SJSA1 (cell line): Measurements from ENCODE around the gene COIL. TPM values are rescaled to one million over a fixed set of nuclear protein-coding genes. Genes with fewer than 3 reads are reported as not detected.

Source experiments
- DNase-seq, 2 experiments: peaks; one replicate each; pipeline ENCODE4 v3.0.0-alpha.2; 2015 to 2020; ENCODE audit warnings: low spot score in 2 of 2, low read depth in 1 of 2
- H3K27ac ChIP-seq: fragments of 250-450 bp; sonication (Bioruptor Pico); 2 replicates; pipeline ENCODE4 v1.5.1; 2020; ENCODE audit warnings: mild to moderate bottlenecking, moderate library complexity
- H3K27me3 ChIP-seq: fragments of 250-450 bp; sonication (Bioruptor Pico); replicated peaks from 2 replicates; pipeline ENCODE4 v1.5.1; 2020; ENCODE audit warnings: mild to moderate bottlenecking, moderate library complexity
- H3K36me3 ChIP-seq: fragments of 250-450 bp; sonication (Bioruptor Pico); 2 replicates; pipeline ENCODE4 v1.5.1; 2020; ENCODE audit warnings: mild to moderate bottlenecking
- H3K4me1 ChIP-seq: fragments of 250-450 bp; sonication (Bioruptor Pico); replicated peaks from 2 replicates; pipeline ENCODE4 v1.6.1; 2021; ENCODE audit warnings: mild to moderate bottlenecking
- H3K4me3 ChIP-seq: fragments of 250-450 bp; sonication (Bioruptor Pico); 2 replicates; pipeline ENCODE4 v1.5.1; 2020; ENCODE audit warnings: mild to moderate bottlenecking
- H3K9me3 ChIP-seq: fragments of 250-450 bp; sonication (Bioruptor Pico); replicated peaks from 2 replicates; pipeline ENCODE4 v1.5.1; 2020; ENCODE audit warnings: mild to moderate bottlenecking
- total RNA-seq: library from RNA; depleted of rRNA; stranded (reverse); fragments of >200 nt; shearing (Covaris generic); gene quantifications from 2 replicates; pipeline ENCODE4 v1.2.3, GENCODE V29; 2014; rRNA removed

COIL gene, protein sequence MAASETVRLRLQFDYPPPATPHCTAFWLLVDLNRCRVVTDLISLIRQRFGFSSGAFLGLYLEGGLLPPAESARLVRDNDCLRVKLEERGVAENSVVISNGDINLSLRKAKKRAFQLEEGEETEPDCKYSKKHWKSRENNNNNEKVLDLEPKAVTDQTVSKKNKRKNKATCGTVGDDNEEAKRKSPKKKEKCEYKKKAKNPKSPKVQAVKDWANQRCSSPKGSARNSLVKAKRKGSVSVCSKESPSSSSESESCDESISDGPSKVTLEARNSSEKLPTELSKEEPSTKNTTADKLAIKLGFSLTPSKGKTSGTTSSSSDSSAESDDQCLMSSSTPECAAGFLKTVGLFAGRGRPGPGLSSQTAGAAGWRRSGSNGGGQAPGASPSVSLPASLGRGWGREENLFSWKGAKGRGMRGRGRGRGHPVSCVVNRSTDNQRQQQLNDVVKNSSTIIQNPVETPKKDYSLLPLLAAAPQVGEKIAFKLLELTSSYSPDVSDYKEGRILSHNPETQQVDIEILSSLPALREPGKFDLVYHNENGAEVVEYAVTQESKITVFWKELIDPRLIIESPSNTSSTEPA
- total RNA-seq, result 28.2 and 33.8 TPM in 2 replicates

DNA sequence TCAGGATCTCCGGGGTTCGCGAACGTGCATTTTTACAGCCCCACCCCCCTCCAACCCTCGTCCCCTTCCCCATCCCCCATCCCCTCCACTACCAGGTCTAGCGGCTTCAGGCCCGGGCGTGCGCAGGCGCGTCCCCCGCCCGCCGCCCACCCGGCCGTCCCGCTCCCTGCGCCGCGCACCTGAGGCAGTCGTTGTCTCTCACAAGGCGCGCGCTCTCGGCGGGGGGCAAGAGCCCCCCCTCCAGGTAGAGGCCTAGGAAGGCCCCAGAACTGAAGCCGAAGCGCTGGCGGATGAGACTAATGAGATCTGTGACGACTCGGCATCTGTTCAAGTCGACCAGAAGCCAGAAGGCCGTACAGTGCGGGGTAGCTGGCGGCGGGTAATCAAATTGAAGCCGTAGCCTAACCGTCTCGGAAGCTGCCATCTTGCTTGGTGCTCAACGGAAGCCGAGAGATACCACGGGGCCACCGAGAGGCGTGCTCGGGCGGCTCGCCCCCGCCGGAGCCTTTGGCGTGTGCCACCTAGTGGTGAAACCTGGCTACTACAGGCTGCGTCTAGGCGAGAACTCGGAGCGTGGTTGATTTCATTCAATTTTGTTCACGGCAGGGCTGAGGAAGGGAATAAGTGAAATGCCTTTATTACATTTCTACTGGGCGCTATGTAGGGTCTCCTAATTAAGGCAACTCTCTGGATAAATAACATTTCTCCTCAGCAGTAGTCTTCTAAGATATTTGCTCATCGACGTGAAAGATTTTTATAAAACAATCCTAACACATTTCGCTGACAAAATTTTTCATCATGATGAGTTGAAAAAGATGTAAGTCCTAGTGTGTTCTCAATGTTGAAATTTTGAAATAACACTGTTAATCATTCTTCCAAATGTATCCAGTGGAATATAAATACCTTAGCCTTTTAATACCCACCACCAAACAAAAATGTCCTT, at the start of gene COIL:
COIL (minus strand) TSS at position 455 of the 943 bp plus-strand sequence; CDS start at position 424, 31 bp downstream.
- no peaks in the 10 kb centered on the region for H3K9me3 ChIP-seq
- H3K4me1 ChIP-seq, result peaks cover 7% of the 10 kb centered on the region; the same call in 1 of the 2 replicates
- H3K36me3 ChIP-seq, result peaks cover 14% of the 10 kb centered on the region
- H3K4me3 ChIP-seq, result peak within 1 kb of the TSS; percentile 66
- H3K27me3 ChIP-seq, result no peaks in the 10 kb centered on the region
- H3K27ac ChIP-seq, result peak within 1 kb of the TSS; percentile 91
- peak; percentile 94 to 96 for DNase-seq

DNA sequence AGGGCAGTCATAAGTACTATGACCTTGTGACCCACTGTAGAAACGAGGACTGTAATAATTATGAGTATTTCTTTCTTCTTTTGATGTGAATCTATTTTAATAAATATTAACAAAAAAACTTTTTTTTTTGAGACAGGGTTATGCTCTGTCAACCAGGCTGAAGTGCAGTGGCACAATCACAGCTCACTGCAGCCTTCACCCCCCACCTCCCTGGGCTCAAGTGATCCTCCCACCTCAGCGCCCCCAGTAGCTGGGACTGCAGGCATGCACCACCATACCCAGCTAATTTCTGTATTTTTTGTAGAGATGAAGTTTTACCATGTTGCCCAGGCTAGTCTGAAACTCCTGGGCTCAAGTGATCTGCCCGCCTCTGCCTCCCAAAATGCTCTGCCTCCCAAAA, 49.6 kb upstream of the COIL start:
- Histone ChIP-seq H3K9me3 (peaks cover 4% of the 10 kb centered on the region; the same call in 1 of the 2 replicates), H3K27ac (no peak overlapping the region), H3K36me3 (no peaks in the 10 kb centered on the region), H3K27me3 (no peaks in the 10 kb centered on the region), H3K4me3 (no peak overlapping the region), H3K4me1 (0 out of 2 replicates have a peak, but pooled peaks cover 4% of the 10 kb centered on the region)
- DNase-seq, result no peak

DNA sequence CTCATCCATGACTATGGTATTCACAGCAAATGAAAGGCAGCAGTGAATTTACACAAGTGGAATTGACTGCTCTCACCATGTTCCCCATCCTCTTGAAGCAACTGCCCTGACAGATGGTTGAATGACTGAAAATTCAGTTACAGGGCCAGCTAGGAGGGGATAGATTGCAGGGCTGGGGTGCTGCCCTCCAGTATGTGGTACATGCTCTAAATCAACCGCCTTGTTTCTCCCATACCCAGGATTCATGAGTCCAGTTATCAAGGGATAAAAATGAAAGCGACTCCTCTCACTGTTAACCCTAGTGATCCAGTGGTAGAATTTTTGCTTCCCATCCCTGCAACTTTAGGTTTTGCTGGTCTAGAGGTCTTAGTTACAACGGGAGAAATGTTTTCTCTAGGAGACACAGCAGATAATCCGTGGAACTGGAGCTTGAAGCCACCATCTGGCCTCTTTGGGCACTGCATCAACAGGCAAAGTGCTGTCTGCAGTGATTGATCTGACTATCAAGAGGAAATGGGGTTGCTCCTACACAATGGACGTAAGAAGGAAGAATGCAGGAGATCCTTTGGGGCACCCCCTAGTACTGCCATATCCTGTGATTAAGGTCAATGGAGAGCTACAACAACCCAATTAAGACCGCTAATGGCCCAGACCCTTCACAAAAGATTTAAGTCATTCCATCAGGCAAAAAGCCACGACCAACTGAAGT, 49.0 kb upstream of the COIL start:
- Histone ChIP-seq H3K27me3 (no peaks in the 10 kb centered on the region), H3K9me3 (peaks cover 4% of the 10 kb centered on the region; the same call in 1 of the 2 replicates), H3K36me3 (no peaks in the 10 kb centered on the region), H3K4me3 (no peak overlapping the region), H3K4me1 (0 out of 2 replicates have a peak, but pooled peaks cover 4% of the 10 kb centered on the region), H3K27ac (no peak overlapping the region)
- peak in 1 of 2 experiments; percentile 26 for DNase-seq

DNA sequence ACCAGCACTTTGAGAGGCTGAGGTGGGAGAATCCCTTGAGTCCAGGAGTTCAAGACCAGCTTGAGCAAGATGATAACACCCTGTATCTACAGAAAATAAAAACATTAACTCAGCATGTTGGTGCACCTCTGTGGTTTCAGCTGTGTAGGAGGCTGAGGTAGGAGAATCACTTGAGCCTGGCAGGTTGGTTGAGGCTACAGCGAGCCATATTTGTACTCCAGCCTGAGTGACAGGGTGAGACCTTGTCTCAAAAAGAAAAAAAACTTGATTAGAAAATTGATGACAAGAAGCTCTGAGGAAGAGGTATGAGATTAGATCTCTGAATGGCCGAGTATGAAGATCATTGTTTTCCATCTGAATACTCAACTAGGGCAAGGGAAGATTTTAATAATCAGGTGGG, 48.1 kb upstream of the COIL start:
- Histone ChIP-seq H3K4me1 (0 out of 2 replicates have a peak, but pooled peaks cover 4% of the 10 kb centered on the region), H3K27me3 (no peaks in the 10 kb centered on the region), H3K27ac (no peak overlapping the region), H3K9me3 (peaks cover 4% of the 10 kb centered on the region; the same call in 1 of the 2 replicates), H3K4me3 (no peak overlapping the region), H3K36me3 (no peaks in the 10 kb centered on the region)
- no peak for DNase-seq

DNA sequence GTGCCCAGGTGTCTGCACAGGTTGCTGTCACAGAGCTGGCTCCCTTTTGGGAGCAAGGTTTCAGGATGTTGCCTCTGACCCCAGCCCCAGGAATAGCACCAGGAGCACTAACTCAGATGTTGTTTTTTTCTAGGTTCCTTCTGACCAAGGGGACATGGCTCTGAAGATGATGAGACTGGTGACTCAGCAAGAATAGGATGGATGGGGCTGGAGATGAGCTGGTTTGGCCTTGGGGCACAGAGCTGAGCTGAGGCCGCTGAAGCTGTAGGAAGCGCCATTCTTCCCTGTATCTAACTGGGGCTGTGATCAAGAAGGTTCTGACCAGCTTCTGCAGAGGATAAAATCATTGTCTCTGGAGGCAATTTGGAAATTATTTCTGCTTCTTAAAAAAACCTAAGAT, 45.2 kb upstream of the COIL start:
- DNase-seq, result no peak
- Histone ChIP-seq H3K27ac (no peak overlapping the region), H3K36me3 (peaks cover 5% of the 10 kb centered on the region; the same call in 1 of the 2 replicates), H3K4me1 (0 out of 2 replicates have a peak, but pooled peaks cover 4% of the 10 kb centered on the region), H3K9me3 (no peaks in the 10 kb centered on the region), H3K4me3 (no peak overlapping the region), H3K27me3 (no peaks in the 10 kb centered on the region)

DNA sequence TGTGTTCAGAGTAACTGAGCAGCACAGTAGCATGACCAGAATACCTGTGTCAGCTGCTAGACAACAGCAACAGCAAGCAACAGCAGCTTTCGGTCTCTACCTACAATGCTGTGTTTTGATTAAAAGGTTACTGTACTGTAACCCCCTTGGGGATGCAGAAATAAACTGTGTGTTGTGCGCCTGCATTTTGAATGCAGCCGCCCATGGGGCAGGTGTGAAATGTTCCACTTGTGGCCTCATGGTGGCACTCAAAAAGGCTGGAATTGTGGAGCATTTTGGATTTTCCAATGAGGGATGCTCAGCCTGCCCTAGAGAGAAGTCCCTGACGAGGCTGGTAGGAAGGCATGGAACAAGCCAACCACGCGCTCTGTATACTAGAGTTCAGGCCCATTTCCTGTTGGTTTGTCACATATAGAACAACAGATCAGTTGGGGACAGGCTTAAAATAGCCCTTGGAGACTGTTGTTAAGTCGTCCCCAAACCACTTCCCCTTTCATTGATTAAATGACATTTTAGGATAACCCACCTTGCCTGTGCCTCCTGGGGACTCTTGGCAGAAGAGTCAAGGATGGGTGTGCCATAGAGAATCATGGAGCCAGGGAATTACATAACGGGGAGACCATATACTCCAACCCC, 44.2 kb upstream of the COIL start:
- Histone ChIP-seq H3K36me3 (peaks cover 5% of the 10 kb centered on the region; the same call in 1 of the 2 replicates), H3K27ac (no peak overlapping the region), H3K9me3 (no peaks in the 10 kb centered on the region), H3K4me3 (no peak overlapping the region), H3K4me1 (0 out of 2 replicates have a peak, but pooled peaks cover 2% of the 10 kb centered on the region), H3K27me3 (no peaks in the 10 kb centered on the region)
- no peak for DNase-seq

DNA sequence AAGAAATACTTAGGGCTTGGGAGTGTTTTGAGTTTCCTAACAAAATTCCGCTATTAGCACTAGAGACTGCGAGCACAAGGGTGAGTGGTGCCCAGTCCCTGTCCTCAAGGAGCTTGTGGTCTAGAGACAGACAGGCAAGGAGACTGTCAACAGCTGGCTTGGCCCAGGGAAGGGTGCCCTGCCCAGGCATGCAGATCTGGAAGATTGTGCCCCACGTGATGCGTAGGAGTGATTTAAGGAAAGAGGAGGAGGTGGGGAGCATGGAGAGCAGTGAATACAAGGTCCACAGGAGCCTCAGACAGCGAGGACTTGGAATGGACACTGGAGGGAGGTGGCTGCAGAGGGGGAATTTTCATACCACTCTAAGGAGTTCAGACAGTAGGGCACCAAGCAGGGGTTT, 42.1 kb upstream of the COIL start:
- Histone ChIP-seq H3K27me3 (no peaks in the 10 kb centered on the region), H3K4me1 (no peaks in the 10 kb centered on the region), H3K27ac (no peak overlapping the region), H3K4me3 (no peak overlapping the region), H3K9me3 (no peaks in the 10 kb centered on the region), H3K36me3 (peaks cover 5% of the 10 kb centered on the region; the same call in 1 of the 2 replicates)
- no peak for DNase-seq

DNA sequence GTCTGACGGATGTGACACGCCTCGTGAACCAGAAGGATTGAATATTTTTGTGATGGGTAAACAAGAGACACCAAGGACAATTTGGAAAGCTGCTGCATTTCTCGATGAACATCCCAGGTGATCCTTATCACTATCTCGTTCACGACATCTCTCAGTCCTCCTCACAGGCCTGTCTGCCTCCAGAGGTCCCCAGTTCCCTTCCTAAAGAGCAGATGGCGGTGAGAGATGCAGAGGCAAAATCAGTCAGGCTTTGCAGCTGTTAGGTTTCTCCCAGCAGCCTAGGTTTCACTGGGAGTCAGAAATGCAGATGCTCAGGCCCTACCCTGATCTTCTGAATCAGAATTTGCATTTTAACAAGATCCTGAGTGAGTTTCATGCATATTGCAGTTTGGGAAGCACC, 40.7 kb upstream of the COIL start:
- Histone ChIP-seq H3K36me3 (peaks cover 9% of the 10 kb centered on the region), H3K9me3 (no peaks in the 10 kb centered on the region), H3K4me1 (no peaks in the 10 kb centered on the region), H3K27ac (no peak overlapping the region), H3K4me3 (no peak overlapping the region), H3K27me3 (no peaks in the 10 kb centered on the region)
- no peak for DNase-seq

DNA sequence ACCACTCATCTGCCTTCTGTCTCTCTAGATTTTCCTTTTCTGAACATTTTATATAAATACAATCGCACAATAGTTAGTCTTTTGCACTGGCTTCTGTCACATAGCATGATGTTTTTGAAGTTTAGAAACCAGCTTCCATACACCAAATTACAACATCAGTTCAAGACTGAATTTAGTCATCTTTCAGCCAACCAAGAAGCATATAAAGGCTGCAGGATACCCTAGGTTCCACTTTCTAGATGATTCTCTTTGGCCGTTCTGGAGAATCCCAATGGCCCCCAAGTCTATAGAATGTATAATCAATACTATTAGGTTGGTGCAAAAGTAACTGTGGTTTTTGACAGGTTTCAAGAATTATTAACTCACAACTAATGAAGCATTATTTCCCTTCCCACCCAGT, 36.5 kb upstream of the COIL start:
- peaks cover 22% of the 10 kb centered on the region for H3K36me3 ChIP-seq
- H3K4me3 ChIP-seq, result no peak overlapping the region
- H3K9me3 ChIP-seq, result no peaks in the 10 kb centered on the region
- H3K27me3 ChIP-seq, result no peaks in the 10 kb centered on the region
- H3K4me1 ChIP-seq, result no peaks in the 10 kb centered on the region
- H3K27ac ChIP-seq, result no peak overlapping the region
- no peak for DNase-seq

DNA sequence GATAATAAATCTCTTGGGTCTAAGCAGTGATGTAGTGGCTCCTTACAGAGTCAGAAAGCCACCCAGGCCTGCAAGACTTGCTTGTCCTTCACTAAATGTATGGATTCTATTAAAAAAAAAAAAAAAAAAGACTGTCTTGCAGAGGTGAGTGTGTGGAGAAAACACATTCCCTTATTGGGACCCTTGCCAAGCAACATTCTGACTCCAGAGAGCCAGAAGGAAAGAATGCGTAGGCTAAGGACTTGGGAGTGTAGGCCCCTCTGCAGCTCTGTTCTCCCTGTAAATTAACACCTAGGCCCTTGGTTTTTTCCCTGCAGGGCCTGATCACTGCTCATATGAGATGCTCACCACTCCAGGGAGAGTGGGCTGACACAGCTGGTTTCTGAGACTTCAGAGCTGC, 34.9 kb upstream of the COIL start:
- Histone ChIP-seq H3K36me3 (peaks cover 20% of the 10 kb centered on the region), H3K4me3 (no peak overlapping the region), H3K27me3 (no peaks in the 10 kb centered on the region), H3K4me1 (no peaks in the 10 kb centered on the region), H3K27ac (no peak overlapping the region), H3K9me3 (no peaks in the 10 kb centered on the region)
- DNase-seq, result no peak

DNA sequence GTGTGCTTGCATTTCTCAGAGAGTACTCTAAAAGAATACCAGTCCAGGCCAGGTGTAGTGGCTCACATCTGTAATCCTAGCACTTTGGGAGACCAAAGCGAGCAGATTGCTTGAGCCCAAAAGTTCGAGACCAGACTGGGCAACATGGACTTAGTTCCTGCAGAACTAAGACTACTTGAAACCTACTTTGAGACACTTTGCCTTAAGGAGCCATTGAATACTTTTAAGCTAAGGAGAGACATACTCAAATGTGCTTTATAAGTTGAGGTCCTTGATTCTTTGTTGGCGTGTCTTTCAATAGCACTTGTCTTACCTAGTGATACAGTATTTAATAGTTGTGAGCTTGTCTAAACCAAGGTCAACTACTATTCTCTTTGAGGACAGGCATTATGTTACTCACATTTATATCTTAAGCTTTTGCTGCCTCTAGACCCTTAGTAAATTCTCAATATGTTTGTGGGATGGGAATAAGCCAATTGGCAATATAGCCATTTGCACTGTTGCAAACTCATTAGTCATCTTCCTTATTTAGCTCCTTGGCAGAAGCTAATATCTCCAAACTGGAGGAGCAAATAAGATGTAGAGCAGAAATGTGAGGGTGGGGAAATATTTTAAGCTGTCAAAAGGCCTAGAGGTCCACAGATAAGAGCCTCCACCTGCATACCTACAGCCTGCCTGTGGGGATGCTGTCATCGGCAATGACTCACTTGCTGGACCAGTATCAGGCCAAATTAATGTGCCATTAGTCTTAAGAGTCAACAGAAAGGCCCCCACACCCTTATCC, 33.4 kb upstream of the COIL start:
- no peak for DNase-seq
- H3K4me3 ChIP-seq, result no peak overlapping the region
- H3K4me1 ChIP-seq, result no peaks in the 10 kb centered on the region
- H3K27me3 ChIP-seq, result no peaks in the 10 kb centered on the region
- no peak overlapping the region for H3K27ac ChIP-seq
- peaks cover 20% of the 10 kb centered on the region for H3K36me3 ChIP-seq
- no peaks in the 10 kb centered on the region for H3K9me3 ChIP-seq

DNA sequence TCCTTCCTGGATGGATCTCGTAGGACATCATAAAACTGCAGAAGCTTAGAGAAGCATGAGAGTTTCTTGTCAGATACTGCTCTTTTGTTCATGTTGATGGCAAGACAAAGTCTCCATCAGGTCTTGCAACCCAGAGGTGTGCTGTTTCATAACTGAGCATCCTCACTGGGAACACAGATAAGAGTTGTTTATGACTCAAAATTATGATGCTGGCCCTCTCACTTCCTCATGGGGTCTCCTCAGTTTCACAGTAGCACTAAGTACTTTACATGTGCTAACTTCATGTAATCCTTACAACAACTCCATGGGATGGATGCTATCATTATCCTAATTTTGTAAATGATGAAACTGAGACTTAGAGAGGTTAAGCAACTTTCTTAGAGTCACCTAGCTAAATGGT, 31.5 kb upstream of the COIL start:
- Histone ChIP-seq H3K27me3 (no peaks in the 10 kb centered on the region), H3K4me1 (no peaks in the 10 kb centered on the region), H3K9me3 (no peaks in the 10 kb centered on the region), H3K36me3 (peaks cover 27% of the 10 kb centered on the region), H3K4me3 (no peak overlapping the region), H3K27ac (no peak overlapping the region)
- DNase-seq, result no peak
